Panc1 (cell line): Measurements from ENCODE around the gene OVAAL.

Experiments
- POLR2AphosphoS5 ChIP-seq: IDR thresholded peaks from 2 replicates; pipeline ENCODE4 v1.6.1; 2012; ENCODE audit warnings: mild to moderate bottlenecking, low read depth, low read length, moderate library complexity
- SIN3A ChIP-seq: IDR thresholded peaks from 2 replicates; pipeline ENCODE4 v1.6.1; 2012; ENCODE audit warnings: low read depth, mild to moderate bottlenecking, low read length, moderate library complexity, borderline replicate concordance; ENCODE audit not compliant: insufficient read depth
- TCF7L2 ChIP-seq: IDR thresholded peaks from 2 replicates; pipeline ENCODE4 v1.6.1; 2011; ENCODE audit warnings: mild to moderate bottlenecking, low read depth, low read length, inconsistent platforms
- TF ChIP-seq, protein P1 (sequence below): fragments of 450-650 bp; IDR thresholded peaks from 2 replicates; pipeline ENCODE4 v1.5.1; 2017; ENCODE audit warnings: mild to moderate bottlenecking
- TF ChIP-seq, protein P2 (sequence below), 2 experiments: IDR thresholded peaks; 2 replicates each; pipeline ENCODE4 v1.6.1; 2011 to 2012; ENCODE audit warnings: low read depth in 2 of 2, control low read depth in 1 of 2, low read length in 1 of 2, mild to moderate bottlenecking in 1 of 2, moderate library complexity in 1 of 2; ENCODE audit not compliant: insufficient read depth in 1 of 2

DNA sequence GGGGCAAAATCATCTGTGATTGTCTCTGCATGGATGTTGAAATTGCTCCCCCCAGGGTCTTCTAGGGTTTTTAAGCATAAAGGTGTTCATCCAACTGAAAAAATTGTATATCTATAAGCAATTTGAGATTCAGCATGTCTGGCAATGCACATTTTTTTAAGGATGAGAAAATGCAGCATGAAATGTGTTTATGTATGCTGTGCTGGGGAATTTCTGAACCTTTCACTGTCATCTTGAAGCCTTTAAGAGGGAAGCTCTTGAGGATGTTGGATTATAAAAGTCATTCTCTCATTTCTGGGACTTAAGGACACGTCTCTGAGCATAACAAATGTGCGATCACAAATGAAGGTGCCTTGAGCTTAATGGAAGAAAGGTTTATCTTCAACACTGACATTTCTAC lies 9.4 kb downstream of the OVAAL start:
- TF ChIP-seq, protein P1, sequence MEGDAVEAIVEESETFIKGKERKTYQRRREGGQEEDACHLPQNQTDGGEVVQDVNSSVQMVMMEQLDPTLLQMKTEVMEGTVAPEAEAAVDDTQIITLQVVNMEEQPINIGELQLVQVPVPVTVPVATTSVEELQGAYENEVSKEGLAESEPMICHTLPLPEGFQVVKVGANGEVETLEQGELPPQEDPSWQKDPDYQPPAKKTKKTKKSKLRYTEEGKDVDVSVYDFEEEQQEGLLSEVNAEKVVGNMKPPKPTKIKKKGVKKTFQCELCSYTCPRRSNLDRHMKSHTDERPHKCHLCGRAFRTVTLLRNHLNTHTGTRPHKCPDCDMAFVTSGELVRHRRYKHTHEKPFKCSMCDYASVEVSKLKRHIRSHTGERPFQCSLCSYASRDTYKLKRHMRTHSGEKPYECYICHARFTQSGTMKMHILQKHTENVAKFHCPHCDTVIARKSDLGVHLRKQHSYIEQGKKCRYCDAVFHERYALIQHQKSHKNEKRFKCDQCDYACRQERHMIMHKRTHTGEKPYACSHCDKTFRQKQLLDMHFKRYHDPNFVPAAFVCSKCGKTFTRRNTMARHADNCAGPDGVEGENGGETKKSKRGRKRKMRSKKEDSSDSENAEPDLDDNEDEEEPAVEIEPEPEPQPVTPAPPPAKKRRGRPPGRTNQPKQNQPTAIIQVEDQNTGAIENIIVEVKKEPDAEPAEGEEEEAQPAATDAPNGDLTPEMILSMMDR: no peak
- TF ChIP-seq TCF7L2: no peak
- no peak for TF ChIP-seq POLR2AphosphoS5
- TF ChIP-seq, protein P2, sequence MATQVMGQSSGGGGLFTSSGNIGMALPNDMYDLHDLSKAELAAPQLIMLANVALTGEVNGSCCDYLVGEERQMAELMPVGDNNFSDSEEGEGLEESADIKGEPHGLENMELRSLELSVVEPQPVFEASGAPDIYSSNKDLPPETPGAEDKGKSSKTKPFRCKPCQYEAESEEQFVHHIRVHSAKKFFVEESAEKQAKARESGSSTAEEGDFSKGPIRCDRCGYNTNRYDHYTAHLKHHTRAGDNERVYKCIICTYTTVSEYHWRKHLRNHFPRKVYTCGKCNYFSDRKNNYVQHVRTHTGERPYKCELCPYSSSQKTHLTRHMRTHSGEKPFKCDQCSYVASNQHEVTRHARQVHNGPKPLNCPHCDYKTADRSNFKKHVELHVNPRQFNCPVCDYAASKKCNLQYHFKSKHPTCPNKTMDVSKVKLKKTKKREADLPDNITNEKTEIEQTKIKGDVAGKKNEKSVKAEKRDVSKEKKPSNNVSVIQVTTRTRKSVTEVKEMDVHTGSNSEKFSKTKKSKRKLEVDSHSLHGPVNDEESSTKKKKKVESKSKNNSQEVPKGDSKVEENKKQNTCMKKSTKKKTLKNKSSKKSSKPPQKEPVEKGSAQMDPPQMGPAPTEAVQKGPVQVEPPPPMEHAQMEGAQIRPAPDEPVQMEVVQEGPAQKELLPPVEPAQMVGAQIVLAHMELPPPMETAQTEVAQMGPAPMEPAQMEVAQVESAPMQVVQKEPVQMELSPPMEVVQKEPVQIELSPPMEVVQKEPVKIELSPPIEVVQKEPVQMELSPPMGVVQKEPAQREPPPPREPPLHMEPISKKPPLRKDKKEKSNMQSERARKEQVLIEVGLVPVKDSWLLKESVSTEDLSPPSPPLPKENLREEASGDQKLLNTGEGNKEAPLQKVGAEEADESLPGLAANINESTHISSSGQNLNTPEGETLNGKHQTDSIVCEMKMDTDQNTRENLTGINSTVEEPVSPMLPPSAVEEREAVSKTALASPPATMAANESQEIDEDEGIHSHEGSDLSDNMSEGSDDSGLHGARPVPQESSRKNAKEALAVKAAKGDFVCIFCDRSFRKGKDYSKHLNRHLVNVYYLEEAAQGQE (IDR thresholded peaks at IDR 0.05; ENCODE audit: insufficient read depth in 1 of 2, low read depth in 2 of 2, low read length in 1 of 2): no peak
- TF ChIP-seq SIN3A: no peak
